22Rv1 (cell line): Measurements from ENCODE around the gene LRIT1.

Source experiments
- CTCF ChIP-seq: fragments of 450-650 bp; IDR thresholded peaks from 2 replicates; pipeline ENCODE4 v1.5.1; 2017; ENCODE audit warnings: mild to moderate bottlenecking
- ZFX ChIP-seq: fragments of 450-650 bp; IDR thresholded peaks from 2 replicates; pipeline ENCODE4 v1.6.1; 2017; ENCODE audit warnings: antibody characterized with exemption, borderline replicate concordance

DNA sequence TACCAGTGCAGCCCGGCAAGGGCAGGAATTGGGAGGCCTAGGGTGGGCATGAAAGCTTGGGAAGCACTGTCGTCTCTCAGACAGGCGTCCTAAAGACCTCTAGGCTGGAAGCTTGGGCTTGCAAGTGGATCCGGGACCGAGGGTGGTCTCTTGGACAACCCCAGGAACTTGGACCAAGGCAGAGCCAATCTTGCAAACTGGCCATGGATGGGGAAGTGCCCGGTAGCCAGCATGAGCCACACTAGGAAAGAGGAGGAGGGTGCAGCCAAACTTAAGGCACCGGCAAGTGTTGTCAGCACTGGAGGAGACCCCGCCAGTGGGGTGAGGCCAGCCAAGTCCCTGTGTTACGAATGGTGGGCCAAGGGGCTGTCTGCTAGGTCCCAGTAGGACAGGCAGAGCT, 24.5 kb downstream of the LRIT1 start:
- TF ChIP-seq CTCF (no peak), ZFX (no peak)
